Measurements from ENCODE around the gene TMCO6. TPM values are rescaled to one million over a fixed set of nuclear protein-coding genes. Genes with fewer than 3 reads are reported as not detected.

Gene TMCO6
- polyA plus RNA-seq, 3 donors = 9.8 to 45.5 (median 12.6) TPM

- Histone ChIP-seq H4K20me1 (ENCODE audit: insufficient read depth, low read length) (no peaks in the 10 kb centered on the region), H3K79me2 (ENCODE audit: insufficient read depth, low read length) (peaks cover 30% of the 10 kb centered on the region), H3K4me2 (replicated peaks; ENCODE audit: extremely low read depth, low read length, poor library complexity, severe bottlenecking) (peak overlapping the region; percentile 73), H3K36me3 (replicated peaks in 1 of 2; ENCODE audit: control insufficient read depth in 1 of 2, insufficient read depth in 2 of 2, low read length in 2 of 2) (no peaks in the 10 kb centered on the region), H3K27me3 (ENCODE audit: control insufficient read depth in 2 of 2, insufficient read depth in 2 of 2, low read length in 2 of 2) (no peaks in the 10 kb centered on the region), H2AFZ (ENCODE audit: insufficient read depth, low read depth, low read length, poor library complexity, severe bottlenecking) (no peak overlapping the region), H3K9me3 (replicated peaks in 1 of 2; ENCODE audit: control insufficient read depth in 1 of 2, insufficient read depth in 1 of 2, low read length in 2 of 2) (no peaks in the 10 kb centered on the region), H3K27ac (ENCODE audit: low read depth in 1 of 2, low read length in 2 of 2) (peak overlapping the region; percentile 94 to 96), H3K4me1 (ENCODE audit: control insufficient read depth in 1 of 2, insufficient read depth in 2 of 2, low read length in 2 of 2) (peaks cover 86 to 98% of the 10 kb centered on the region in 2 donors), H3K9ac (ENCODE audit: insufficient read depth, low read length, poor library complexity, severe bottlenecking) (peak overlapping the region; percentile 61), H3K4me3 (replicated peaks in 1 of 3; ENCODE audit: low read depth in 2 of 3, low read length in 3 of 3) (peak overlapping the region; percentile 8 to 65 (median 12))
- peaks cover 0 to 2% (median 0%) of the 10 kb centered on the region in 7 donors for H3K9me3 Mint-ChIP-seq
- H3K4me3 Mint-ChIP-seq = peak overlapping the region; percentile 51 to 78
- DNase-seq = peak; percentile 77 to 88 (median 87)
- no peaks in the 10 kb centered on the region for H3K27me3 Mint-ChIP-seq (ENCODE audit: low read depth in 3 of 3)
- peaks cover 86% of the 10 kb centered on the region for H3K4me1 Mint-ChIP-seq
- WGBS (ENCODE audit: insufficient coverage) = 26% methylated on average over 3 of the region's 4 CpGs
- intact Hi-C loops (cut with micrococcal nuclease) = loop anchor here in 1 of 2 donors (2.0 kb wide), 1 partner anchor 14 kb away; no protein-coding TSS in a partner anchor
- H3K36me3 Mint-ChIP-seq = peaks cover 0 to 5% of the 10 kb centered on the region in 2 donors
- peak overlapping the region; percentile 90 to 100 (median 98) for H3K27ac Mint-ChIP-seq
- TF ChIP-seq CTCF (IDR thresholded peaks at IDR 0.05) = no peak
Measured at GRCh38 chr5:140609126-140609525, 30.1 kb upstream of the TMCO6 start.

GRCh38 chr5:140611020-140611521 is 28.2 kb upstream of the TMCO6 start:
- peaks cover 92% of the 10 kb centered on the region for H3K4me1 Mint-ChIP-seq
- H3K36me3 ChIP-seq (replicated peaks in 1 of 2; ENCODE audit: control insufficient read depth in 1 of 2, insufficient read depth in 2 of 2, low read length in 2 of 2) = no peaks in the 10 kb centered on the region
- H3K9me3 Mint-ChIP-seq = peaks cover 0 to under 1% (median 0%) of the 10 kb centered on the region in 7 donors
- peaks cover 0 to 2% (median 0%) of the 10 kb centered on the region in 3 donors for H3K27me3 Mint-ChIP-seq (ENCODE audit: low read depth in 3 of 3)
- peak overlapping the region; percentile 97 to 100 (median 98) for H3K27ac Mint-ChIP-seq
- peaks cover 84 to 96% of the 10 kb centered on the region in 2 donors for H3K4me1 ChIP-seq (ENCODE audit: control insufficient read depth in 1 of 2, insufficient read depth in 2 of 2, low read length in 2 of 2)
- H3K9me3 ChIP-seq (replicated peaks in 1 of 2; ENCODE audit: control insufficient read depth in 1 of 2, insufficient read depth in 1 of 2, low read length in 2 of 2) = no peaks in the 10 kb centered on the region
- H3K27ac ChIP-seq (ENCODE audit: low read depth in 1 of 2, low read length in 2 of 2) = peak overlapping the region; percentile 50 to 94
- peaks cover 27% of the 10 kb centered on the region for H3K79me2 ChIP-seq (ENCODE audit: insufficient read depth, low read length)
- no peaks in the 10 kb centered on the region for H4K20me1 ChIP-seq (ENCODE audit: insufficient read depth, low read length)
- DNase-seq = peak in 2 of 3 donors; percentile 38 to 39
- peak overlapping the region; percentile 51 for H3K9ac ChIP-seq (ENCODE audit: insufficient read depth, low read length, poor library complexity, severe bottlenecking)
- TF ChIP-seq CTCF (IDR thresholded peaks at IDR 0.05) = no peak
- H3K4me2 ChIP-seq (replicated peaks; ENCODE audit: extremely low read depth, low read length, poor library complexity, severe bottlenecking) = peak overlapping the region; percentile 70
- H3K36me3 Mint-ChIP-seq = peaks cover 0 to 3% of the 10 kb centered on the region in 2 donors
- no peaks in the 10 kb centered on the region for H3K27me3 ChIP-seq (ENCODE audit: control insufficient read depth in 2 of 2, insufficient read depth in 2 of 2, low read length in 2 of 2)
- whole genome bisulfite sequencing (ENCODE audit: insufficient coverage) = no CpG with 5 or more reads among the region's 2 CpGs
- H3K4me3 Mint-ChIP-seq = peak overlapping the region; percentile 1 to 76
- no peak overlapping the region for H2AFZ ChIP-seq (ENCODE audit: insufficient read depth, low read depth, low read length, poor library complexity, severe bottlenecking)
- intact Hi-C loops (cut with micrococcal nuclease) = loop anchor here in 1 of 2 donors (2.0 to 5.0 kb wide), 2 partner anchors 22 to 34 kb away; partner anchors contain the start of gene CD14
- H3K4me3 ChIP-seq (replicated peaks in 1 of 3; ENCODE audit: low read depth in 2 of 3, low read length in 3 of 3) = peak overlapping the region in 1 of 3 experiments; percentile 65

Data from CD14-positive monocyte (primary cell).